Measurements from ENCODE around the gene RIMS1.

Gene RIMS1

DNA sequence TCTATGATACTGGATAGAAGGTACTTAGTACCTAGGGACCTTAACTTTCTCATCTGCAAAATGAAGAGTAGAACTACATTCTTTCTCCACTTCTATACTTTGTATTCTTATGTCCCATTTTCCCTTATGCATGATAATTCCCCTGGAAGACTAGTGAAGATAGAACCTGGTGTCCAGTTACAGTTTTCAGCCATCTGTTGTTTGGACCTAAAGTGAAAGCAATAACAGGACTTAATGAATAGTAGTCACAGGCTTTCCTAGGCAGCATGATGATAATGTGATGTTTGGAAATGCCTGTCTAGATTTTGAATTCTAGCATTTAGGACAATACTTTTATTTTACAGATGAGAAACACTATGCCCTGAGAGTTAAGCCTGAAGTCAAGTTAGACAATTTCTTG lies 153.8 kb downstream of the RIMS1 start:
- TF ChIP-seq, protein P1, sequence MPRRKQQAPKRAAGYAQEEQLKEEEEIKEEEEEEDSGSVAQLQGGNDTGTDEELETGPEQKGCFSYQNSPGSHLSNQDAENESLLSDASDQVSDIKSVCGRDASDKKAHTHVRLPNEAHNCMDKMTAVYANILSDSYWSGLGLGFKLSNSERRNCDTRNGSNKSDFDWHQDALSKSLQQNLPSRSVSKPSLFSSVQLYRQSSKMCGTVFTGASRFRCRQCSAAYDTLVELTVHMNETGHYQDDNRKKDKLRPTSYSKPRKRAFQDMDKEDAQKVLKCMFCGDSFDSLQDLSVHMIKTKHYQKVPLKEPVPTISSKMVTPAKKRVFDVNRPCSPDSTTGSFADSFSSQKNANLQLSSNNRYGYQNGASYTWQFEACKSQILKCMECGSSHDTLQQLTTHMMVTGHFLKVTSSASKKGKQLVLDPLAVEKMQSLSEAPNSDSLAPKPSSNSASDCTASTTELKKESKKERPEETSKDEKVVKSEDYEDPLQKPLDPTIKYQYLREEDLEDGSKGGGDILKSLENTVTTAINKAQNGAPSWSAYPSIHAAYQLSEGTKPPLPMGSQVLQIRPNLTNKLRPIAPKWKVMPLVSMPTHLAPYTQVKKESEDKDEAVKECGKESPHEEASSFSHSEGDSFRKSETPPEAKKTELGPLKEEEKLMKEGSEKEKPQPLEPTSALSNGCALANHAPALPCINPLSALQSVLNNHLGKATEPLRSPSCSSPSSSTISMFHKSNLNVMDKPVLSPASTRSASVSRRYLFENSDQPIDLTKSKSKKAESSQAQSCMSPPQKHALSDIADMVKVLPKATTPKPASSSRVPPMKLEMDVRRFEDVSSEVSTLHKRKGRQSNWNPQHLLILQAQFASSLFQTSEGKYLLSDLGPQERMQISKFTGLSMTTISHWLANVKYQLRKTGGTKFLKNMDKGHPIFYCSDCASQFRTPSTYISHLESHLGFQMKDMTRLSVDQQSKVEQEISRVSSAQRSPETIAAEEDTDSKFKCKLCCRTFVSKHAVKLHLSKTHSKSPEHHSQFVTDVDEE (CRISPR knock-in tag; IDR thresholded peaks at IDR 0.05), result no peak
- no peak for TF ChIP-seq ISL1 (CRISPR knock-in tag; IDR thresholded peaks at IDR 0.05)
- no peak for TF ChIP-seq ZNF8 (CRISPR knock-in tag; IDR thresholded peaks at IDR 0.05)
- TF ChIP-seq OSR1 (CRISPR knock-in tag; IDR thresholded peaks at IDR 0.05), result no peak
- TF ChIP-seq ZC3H10 (CRISPR knock-in tag; IDR thresholded peaks at IDR 0.05), result no peak
- TF ChIP-seq TCF4 (CRISPR knock-in tag; IDR thresholded peaks at IDR 0.05; ENCODE audit: borderline replicate concordance), result no peak
- ATAC-seq, result no peak

DNA sequence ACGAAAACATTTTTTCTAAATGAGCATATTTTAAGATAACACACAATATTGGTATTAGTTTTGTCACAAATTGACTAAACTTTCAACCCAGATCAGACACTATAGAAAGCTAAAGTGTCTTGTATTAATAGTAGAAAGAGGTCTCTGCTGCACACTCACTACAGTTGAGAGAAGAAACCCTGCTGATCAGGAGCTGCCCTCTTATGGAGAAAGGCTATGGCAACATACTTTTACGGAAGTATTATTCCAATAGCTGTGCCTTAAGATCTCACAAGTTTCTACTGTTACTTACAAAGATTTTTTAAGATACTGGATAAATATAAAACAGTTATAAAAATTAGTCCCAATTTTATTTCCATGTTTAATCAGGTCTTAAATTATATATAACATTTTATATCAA lies 155.7 kb downstream of the RIMS1 start:
- TF ChIP-seq PPARA (CRISPR knock-in tag; IDR thresholded peaks at IDR 0.05; ENCODE audit: borderline replicate concordance) (no peak), ZNF70 (CRISPR knock-in tag; IDR thresholded peaks at IDR 0.05) (no peak), GLIS3 (CRISPR knock-in tag; IDR thresholded peaks at IDR 0.05) (no peak), TOX (CRISPR knock-in tag; IDR thresholded peaks at IDR 0.05; ENCODE audit: borderline replicate concordance) (no peak), BACH2 (CRISPR knock-in tag; IDR thresholded peaks at IDR 0.05; ENCODE audit: borderline replicate concordance) (no peak), SNAI2 (CRISPR knock-in tag; IDR thresholded peaks at IDR 0.05) (no peak), ZNF8 (CRISPR knock-in tag; IDR thresholded peaks at IDR 0.05) (no peak), TCF4 (CRISPR knock-in tag; IDR thresholded peaks at IDR 0.05; ENCODE audit: borderline replicate concordance) (no peak), ZFP30 (CRISPR knock-in tag; IDR thresholded peaks at IDR 0.05) (no peak)
- no peak for ATAC-seq

DNA sequence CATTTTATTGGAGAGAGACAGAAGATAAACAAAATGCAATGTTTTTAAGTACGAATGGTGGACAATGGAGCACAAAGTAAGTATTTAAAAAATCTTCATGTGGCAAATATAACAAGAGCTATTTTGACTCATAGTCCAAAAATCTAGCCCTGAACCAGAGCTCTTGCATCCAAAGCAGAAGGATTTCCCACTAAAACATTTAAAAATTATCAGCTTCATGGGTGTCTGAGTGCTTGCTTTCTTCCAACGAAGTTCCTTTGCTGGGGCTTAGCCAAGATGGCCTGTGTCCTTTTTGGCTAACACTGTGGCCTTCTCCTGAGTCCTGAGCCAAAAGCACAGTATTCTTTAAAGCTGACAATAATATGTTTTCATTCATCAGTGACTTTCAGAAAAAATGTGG lies 161.7 kb downstream of the RIMS1 start:
- TF ChIP-seq ZFP3 (CRISPR knock-in tag; IDR thresholded peaks at IDR 0.05) (no peak), TOX (CRISPR knock-in tag; IDR thresholded peaks at IDR 0.05; ENCODE audit: borderline replicate concordance) (no peak), OSR1 (CRISPR knock-in tag; IDR thresholded peaks at IDR 0.05) (no peak), BACH2 (CRISPR knock-in tag; IDR thresholded peaks at IDR 0.05; ENCODE audit: borderline replicate concordance) (no peak), CSDC2 (CRISPR knock-in tag; IDR thresholded peaks at IDR 0.05) (no peak)
- TF ChIP-seq, protein P2, sequence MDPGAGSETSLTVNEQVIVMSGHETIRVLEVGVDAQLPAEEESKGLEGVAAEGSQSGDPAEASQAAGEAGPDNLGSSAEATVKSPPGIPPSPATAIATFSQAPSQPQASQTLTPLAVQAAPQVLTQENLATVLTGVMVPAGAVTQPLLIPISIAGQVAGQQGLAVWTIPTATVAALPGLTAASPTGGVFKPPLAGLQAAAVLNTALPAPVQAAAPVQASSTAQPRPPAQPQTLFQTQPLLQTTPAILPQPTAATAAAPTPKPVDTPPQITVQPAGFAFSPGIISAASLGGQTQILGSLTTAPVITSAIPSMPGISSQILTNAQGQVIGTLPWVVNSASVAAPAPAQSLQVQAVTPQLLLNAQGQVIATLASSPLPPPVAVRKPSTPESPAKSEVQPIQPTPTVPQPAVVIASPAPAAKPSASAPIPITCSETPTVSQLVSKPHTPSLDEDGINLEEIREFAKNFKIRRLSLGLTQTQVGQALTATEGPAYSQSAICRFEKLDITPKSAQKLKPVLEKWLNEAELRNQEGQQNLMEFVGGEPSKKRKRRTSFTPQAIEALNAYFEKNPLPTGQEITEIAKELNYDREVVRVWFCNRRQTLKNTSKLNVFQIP (CRISPR knock-in tag; IDR thresholded peaks at IDR 0.05; ENCODE audit: borderline replicate concordance, low read depth), result no peak
- TF ChIP-seq, protein P3, sequence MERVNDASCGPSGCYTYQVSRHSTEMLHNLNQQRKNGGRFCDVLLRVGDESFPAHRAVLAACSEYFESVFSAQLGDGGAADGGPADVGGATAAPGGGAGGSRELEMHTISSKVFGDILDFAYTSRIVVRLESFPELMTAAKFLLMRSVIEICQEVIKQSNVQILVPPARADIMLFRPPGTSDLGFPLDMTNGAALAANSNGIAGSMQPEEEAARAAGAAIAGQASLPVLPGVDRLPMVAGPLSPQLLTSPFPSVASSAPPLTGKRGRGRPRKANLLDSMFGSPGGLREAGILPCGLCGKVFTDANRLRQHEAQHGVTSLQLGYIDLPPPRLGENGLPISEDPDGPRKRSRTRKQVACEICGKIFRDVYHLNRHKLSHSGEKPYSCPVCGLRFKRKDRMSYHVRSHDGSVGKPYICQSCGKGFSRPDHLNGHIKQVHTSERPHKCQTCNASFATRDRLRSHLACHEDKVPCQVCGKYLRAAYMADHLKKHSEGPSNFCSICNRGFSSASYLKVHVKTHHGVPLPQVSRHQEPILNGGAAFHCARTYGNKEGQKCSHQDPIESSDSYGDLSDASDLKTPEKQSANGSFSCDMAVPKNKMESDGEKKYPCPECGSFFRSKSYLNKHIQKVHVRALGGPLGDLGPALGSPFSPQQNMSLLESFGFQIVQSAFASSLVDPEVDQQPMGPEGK (CRISPR knock-in tag; IDR thresholded peaks at IDR 0.05; ENCODE audit: borderline replicate concordance), result no peak
- TF ChIP-seq, protein P4, sequence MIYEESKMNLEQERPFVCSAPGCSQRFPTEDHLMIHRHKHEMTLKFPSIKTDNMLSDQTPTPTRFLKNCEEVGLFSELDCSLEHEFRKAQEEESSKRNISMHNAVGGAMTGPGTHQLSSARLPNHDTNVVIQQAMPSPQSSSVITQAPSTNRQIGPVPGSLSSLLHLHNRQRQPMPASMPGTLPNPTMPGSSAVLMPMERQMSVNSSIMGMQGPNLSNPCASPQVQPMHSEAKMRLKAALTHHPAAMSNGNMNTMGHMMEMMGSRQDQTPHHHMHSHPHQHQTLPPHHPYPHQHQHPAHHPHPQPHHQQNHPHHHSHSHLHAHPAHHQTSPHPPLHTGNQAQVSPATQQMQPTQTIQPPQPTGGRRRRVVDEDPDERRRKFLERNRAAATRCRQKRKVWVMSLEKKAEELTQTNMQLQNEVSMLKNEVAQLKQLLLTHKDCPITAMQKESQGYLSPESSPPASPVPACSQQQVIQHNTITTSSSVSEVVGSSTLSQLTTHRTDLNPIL (CRISPR knock-in tag; IDR thresholded peaks at IDR 0.05; ENCODE audit: low read depth), result no peak
- TF ChIP-seq, protein P1 (CRISPR knock-in tag; IDR thresholded peaks at IDR 0.05), result no peak
- no peak for ATAC-seq
